Caki2 (cell line): ENCODE data around the gene GOLGA6L22. TPM values are rescaled to one million over a fixed set of nuclear protein-coding genes. Genes with fewer than 3 reads are reported as not detected.
"Not testable (repeated sequence)": the region's sequence is repeated elsewhere in the genome, so short reads cannot be mapped to it uniquely, and the experiment has no call there.

Experiments
- DNase-seq: peaks from one replicate; pipeline ENCODE4 v3.0.0-alpha.2; 2015; ENCODE audit warnings: low read depth
- in situ Hi-C: cut with HindIII; loops from 2 replicates; pipeline ENCODE4 v1.10.0; 2016; ENCODE audit warnings: low sequenced_read_pairs, low pct_unique_long_range_greater_than_20kb, mixed read lengths
- total RNA-seq: library from RNA; depleted of rRNA; stranded (reverse); fragments of >200 nt; shearing (Covaris generic); gene quantifications from 2 replicates; pipeline ENCODE4 v1.2.3, GENCODE V29; 2014; ENCODE audit warnings: low replicate concordance; rRNA removed

Gene GOLGA6L22
- not detected in 2 replicates for total RNA-seq

DNA sequence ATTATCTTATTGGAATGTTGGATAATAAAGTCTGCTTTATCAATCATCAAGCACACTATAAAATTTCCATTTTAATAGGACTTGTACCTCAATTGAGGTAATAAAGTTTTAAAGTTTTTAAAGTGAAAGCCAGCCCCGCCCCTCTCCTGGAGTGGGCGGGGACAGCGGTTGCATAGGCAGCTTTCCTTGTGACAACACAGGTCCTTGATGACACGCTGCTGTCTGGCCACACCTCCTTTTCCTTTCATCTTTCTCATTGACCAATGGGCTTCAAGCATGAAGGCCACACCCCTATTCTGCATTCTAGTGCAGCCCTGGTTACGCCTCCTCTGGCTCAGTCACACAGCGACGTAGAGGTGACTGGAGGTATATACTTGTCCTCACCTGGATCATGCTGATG lies at the start of gene GOLGA6L22:
Gene GOLGA6L22, plus strand, starts transcription at position 301 of the 400 bp plus-strand sequence. Its CDS starts 91 bp downstream, at position 392.
- DNase-seq, in situ Hi-C loops: not testable (repeated sequence)

DNA sequence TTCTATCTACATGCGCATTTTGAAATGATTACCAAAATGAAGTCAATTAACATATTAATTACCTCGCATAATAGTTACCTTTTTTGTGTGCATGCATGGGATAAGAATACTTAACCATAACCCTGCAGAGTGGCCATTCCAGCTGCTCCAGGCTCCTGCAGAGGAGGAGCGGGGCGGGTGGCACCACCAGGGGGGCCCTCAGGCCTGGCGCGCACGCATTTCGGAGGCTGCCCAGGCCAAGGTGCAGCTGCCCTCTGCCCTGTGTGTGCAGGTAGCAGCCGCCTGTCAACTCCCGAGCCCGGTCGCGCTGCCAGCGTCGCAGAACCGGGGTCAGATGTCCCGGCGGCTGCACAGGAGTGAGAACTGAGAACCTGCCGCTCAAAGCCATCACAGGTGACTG lies 41.4 kb upstream of the GOLGA6L22 start:
- in situ Hi-C loops, DNase-seq: not testable (repeated sequence)

GRCh38 chr15:22417795-22418194 lies 40.9 kb upstream of the GOLGA6L22 start:
- in situ Hi-C loops: not testable (repeated sequence)

DNA sequence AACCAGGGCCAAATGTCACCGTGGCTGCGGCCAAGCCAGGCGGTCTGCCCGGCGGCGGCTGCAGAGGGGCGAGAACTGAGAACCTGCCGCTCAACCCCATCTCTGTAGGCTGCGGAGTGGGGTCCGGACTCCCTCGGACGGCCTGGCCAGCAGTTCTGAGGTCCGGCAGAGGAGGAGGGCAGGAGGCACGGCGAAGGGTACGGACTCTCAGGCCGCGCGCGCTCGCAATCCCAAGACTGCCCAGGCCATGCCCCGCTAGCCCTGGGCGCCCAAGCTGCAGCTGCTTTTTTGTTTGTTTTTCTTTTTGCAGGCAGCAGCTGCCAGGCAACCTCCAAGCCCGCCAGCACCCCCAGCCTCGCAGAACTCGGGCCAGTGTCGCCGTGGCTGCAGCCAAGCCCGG lies 40.5 kb upstream of the GOLGA6L22 start:
- DNase-seq: not testable (repeated sequence)

More at GRCh38 chr15:22417795-22418194, 40.9 kb upstream of the GOLGA6L22 start:
- not testable (repeated sequence) for DNase-seq

DNA sequence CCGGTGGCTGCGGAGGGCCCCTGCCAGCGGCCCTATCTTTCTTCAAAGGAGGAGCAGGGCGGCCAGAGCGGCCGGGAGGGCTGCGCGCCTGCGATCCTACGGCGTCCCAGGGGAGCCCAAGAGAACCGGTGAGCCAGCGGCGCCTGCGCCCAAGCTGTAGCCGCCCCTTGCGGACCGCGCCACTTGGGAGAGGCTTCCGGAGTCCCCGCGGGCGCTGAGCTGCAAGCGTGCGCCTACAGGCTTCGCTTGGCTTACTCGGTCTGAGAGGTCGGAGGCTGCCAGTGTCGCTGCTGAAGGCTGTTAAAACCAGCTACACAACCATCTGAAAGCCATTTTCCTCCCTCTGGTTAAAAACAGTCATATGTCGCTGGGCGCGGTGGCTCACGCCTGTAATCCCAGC lies 40.0 kb upstream of the GOLGA6L22 start:
- not testable (repeated sequence) for DNase-seq

More for the DNA sequence above, 40.5 kb upstream of the GOLGA6L22 start:
- in situ Hi-C loops: not testable (repeated sequence)

DNA sequence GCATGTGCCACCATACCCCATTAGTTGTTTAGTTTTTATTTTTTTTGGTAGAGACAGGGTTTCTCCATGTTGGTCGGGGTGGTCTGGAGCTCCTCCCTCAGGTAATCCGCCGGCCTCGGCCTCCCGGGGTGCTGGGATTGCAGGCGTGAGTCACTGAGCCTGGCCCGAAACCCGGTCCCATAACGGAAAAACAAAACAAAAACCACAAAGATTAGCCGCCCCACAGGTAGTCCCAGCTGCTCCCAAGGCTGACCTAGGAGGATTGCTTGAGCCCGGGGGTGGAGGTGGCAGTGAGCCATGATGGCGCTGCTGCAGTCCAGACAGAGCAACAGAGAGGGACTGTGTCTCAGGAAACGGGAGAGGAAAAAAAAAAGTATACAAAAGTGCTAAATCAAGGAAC lies 38.4 kb upstream of the GOLGA6L22 start:
- in situ Hi-C loops: not testable (repeated sequence)

More for the DNA sequence above, 40.0 kb upstream of the GOLGA6L22 start:
- in situ Hi-C loops: not testable (repeated sequence)

DNA sequence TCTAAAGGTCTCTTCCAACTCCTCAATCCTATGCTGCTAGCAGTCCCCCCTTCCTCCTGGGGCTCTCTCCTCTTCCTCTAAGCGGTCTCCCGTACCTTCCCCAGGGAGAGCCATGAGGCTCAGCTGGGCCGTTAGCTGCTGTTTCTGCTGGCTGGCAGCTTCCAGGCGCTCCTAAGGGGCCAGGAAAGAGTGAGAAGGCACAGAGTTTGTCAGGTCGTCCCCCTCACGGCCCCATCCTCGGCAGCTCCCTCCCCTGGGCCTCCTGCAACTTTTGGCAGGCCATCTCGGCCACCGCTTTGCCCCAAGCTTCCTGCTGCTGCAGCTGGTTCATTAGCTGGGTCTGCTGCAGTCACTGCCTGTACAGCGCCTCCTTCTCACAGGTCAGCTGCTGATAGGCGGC lies 29.3 kb upstream of the GOLGA6L22 start:
- DNase-seq, in situ Hi-C loops: not testable (repeated sequence)

More for the DNA sequence above, 38.4 kb upstream of the GOLGA6L22 start:
- DNase-seq: not testable (repeated sequence)

DNA sequence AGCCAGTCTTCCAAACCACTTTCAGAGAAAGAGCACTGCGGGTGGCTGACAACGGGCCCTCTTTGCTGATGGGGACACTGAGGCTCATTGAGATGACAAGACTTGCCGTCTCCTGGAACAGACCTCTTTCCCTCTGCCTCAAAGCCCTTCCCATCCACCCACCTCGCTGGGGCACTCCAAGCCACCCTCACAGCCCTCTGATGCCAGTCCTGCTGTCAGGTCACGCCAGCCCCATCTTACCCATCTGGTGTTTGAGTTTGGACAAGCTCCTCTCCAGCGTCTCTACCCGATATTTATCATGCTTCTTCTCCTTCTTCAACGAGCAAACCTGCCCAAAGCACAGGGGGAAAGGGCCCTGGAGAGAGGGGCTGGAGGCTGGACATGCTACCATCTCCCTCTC lies 27.0 kb upstream of the GOLGA6L22 start:
- DNase-seq, in situ Hi-C loops: not testable (repeated sequence)

GRCh38 chr15:22494490-22495113 lies 35.9 kb downstream of the GOLGA6L22 start:
- in situ Hi-C loops: not testable (repeated sequence)
- DNase-seq: peak; percentile 73

- in situ Hi-C loops, DNase-seq: not testable (repeated sequence)
Observed at GRCh38 chr15:22497200-22497599, 38.5 kb downstream of the GOLGA6L22 start.

- in situ Hi-C loops: not testable (repeated sequence)
Observed at GRCh38 chr15:22498220-22498925, 39.7 kb downstream of the GOLGA6L22 start.

DNA sequence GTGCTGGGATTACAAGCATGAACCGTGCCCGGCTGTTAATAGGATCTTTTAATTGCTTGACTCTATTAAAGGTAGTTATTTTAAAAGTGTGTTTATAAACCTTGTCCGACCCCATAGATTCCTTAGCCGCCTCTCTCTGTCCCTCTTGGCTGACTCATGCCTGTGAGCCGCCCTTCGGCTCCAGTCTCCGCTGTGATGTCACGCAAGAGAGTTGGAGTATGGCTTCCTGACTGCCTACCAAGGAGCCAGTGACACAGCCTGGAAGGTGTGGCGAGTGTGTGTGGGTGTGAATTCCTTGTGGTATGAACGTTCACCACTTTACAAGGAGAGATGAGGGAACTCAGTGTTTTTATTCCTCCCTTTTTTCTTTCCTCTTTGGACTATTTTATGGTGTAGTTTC lies 43.6 kb downstream of the GOLGA6L22 start:
- DNase-seq, in situ Hi-C loops: not testable (repeated sequence)

More at GRCh38 chr15:22498220-22498925, 39.7 kb downstream of the GOLGA6L22 start:
- not testable (repeated sequence) for DNase-seq

DNA sequence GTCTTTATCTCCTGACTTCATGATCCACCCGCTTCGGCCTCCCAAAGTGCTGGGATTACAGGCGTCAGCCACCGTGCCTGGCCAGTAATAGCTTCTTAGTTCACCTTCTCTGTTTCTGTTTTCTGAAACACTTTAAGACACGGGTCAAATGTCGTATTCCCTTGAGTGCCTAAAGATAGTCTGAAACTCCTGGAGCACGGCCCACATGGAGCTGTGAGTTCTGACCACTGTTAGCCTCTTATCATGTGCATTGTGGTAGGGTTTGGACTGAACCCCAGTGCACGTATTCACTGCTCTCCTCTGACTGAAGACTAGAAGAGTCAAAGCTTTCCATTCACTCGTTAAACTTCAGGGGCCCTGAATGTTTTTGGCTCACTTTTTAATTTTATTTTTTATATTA lies 48.3 kb downstream of the GOLGA6L22 start:
- in situ Hi-C loops, DNase-seq: not testable (repeated sequence)

DNA sequence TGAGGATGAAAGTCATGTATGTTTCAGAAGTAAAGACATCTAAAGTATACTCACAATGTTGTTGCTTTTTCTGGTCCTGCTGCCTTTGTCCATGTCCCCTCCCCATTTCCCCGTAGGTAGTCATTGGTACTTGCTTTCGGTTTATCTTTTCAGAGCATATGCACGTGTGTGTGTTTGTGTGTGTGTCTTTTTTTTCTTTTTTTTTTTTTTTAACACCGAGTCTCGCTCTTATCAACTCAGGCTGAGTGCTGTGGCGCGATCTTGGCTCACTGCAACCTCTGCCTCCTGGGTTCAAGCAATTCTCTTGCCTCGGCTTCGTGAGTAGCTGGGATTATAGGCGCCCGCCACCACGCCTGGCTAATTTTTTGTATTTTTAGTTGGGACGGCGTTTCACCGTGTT lies 57.4 kb downstream of the GOLGA6L22 start:
- in situ Hi-C loops, DNase-seq: not testable (repeated sequence)
